OCI-LY1 (cell line): ENCODE results near the gene CCDC43.

Experiments
- CTCF ChIP-seq: fragments of 200-600 bp; sonication (generic), shearing (Covaris generic); IDR thresholded peaks from 2 replicates; pipeline ENCODE4 v1.5.1; 2017; ENCODE audit warnings: mild to moderate bottlenecking, antibody characterized with exemption, low read length, moderate library complexity, mixed read lengths
- EZH2 ChIP-seq: fragments of 200-600 bp; sonication (generic), shearing (Covaris generic); IDR thresholded peaks from 2 replicates; pipeline ENCODE4 v1.8.0; 2017; ENCODE audit warnings: borderline replicate concordance, mixed run types, mild to moderate bottlenecking, antibody characterized with exemption, low read length, moderate library complexity, mixed read lengths

GRCh38 chr17:44663095-44663494, 26.5 kb downstream of the CCDC43 start:
- TF ChIP-seq CTCF (no peak), EZH2 (no peak)
